Smooth muscle cell (in vitro differentiated cells): ENCODE data around the gene MPP3. TPM values are rescaled to one million over a fixed set of nuclear protein-coding genes. Genes with fewer than 3 reads are reported as not detected.

Experiments used
- DNase-seq: peaks from one replicate; lab custom pipeline; 2025; ENCODE audit not compliant: unreplicated experiment; lab: John Stamatoyannopoulos, UW
- H2AFZ ChIP-seq: fragments of 200-600 bp; sonication (generic); 2 replicates; pipeline ENCODE4 v1.6.0; 2016; ENCODE audit warnings: antibody characterized with exemption, low read depth, mild to moderate bottlenecking
- H3F3A ChIP-seq: fragments of 200-600 bp; sonication (generic); 2 replicates; pipeline ENCODE4 v1.6.0; 2017; ENCODE audit warnings: antibody characterized with exemption, low read depth
- H3K27ac ChIP-seq: fragments of 200-600 bp; sonication (generic); 2 replicates; pipeline ENCODE4 v1.5.1; 2016; ENCODE audit warnings: low read depth, mild to moderate bottlenecking
- H3K27me3 ChIP-seq: fragments of 200-600 bp; sonication (generic); 2 replicates; pipeline ENCODE4 v1.6.1; 2016; ENCODE audit warnings: low read depth, mild to moderate bottlenecking
- H3K36me3 ChIP-seq: fragments of 200-600 bp; sonication (generic); 2 replicates; pipeline ENCODE4 v1.5.1; 2016; ENCODE audit warnings: low read depth
- H3K4me1 ChIP-seq: fragments of 200-600 bp; sonication (generic); 2 replicates; pipeline ENCODE4 v1.5.1; 2016; ENCODE audit warnings: low read depth
- H3K4me2 ChIP-seq: fragments of 200-600 bp; sonication (generic); 2 replicates; pipeline ENCODE4 v1.6.0; 2016; ENCODE audit warnings: mild to moderate bottlenecking
- H3K4me3 ChIP-seq: fragments of 200-600 bp; sonication (generic); 2 replicates; pipeline ENCODE4 v1.5.1; 2016; ENCODE audit warnings: mild to moderate bottlenecking
- H3K79me2 ChIP-seq: fragments of 200-600 bp; sonication (generic); 2 replicates; pipeline ENCODE4 v1.6.0; 2016; ENCODE audit warnings: low read depth, mild to moderate bottlenecking
- H3K9ac ChIP-seq: fragments of 200-600 bp; sonication (generic); 2 replicates; pipeline ENCODE4 v1.6.0; 2016; ENCODE audit warnings: low read depth
- H3K9me3 ChIP-seq: fragments of 200-600 bp; sonication (generic); replicated peaks from 2 replicates; pipeline ENCODE4 v1.5.1; 2016; ENCODE audit warnings: low read depth
- H4K20me1 ChIP-seq: fragments of 200-600 bp; sonication (generic); 2 replicates; pipeline ENCODE4 v1.6.0; 2016; ENCODE audit warnings: low read depth
- WGBS: methylation state at CpG from one replicate; pipeline ENCODE4 v1.1.7; 2016; ENCODE audit warnings: low lambda C conversion rate; 5-methylcytosine and 5-hydroxymethylcytosine counted together
- polyA plus RNA-seq: library from polyadenylated mRNA; unstranded; fragments of >200 nt; fragmentation: Nextera tagmentation; extraction: Ambion mirVana; gene quantifications from 2 replicates; pipeline ENCODE4 v1.2.1, GENCODE V29; 2016
- total RNA-seq: library from RNA; depleted of rRNA; stranded (reverse); fragments of >200 nt; gene quantifications from 2 replicates; pipeline ENCODE4 v1.2.3, GENCODE V29; 2014
- TF ChIP-seq, protein P1 (sequence below): fragments of 200-600 bp; sonication (generic); IDR thresholded peaks from 2 replicates; pipeline ENCODE4 v1.5.1; 2017; ENCODE audit warnings: borderline replicate concordance, mild to moderate bottlenecking, antibody characterized with exemption; ENCODE audit not compliant: insufficient read depth, poor library complexity, severe bottlenecking

MPP3 gene
- total and polyA plus RNA-seq, 2 experiments from 2014 or later: 6.7 to 8.1 TPM

GRCh38 chr17:43812396-43813265, 20.3 kb downstream of the MPP3 start:
- TF ChIP-seq, protein P1, sequence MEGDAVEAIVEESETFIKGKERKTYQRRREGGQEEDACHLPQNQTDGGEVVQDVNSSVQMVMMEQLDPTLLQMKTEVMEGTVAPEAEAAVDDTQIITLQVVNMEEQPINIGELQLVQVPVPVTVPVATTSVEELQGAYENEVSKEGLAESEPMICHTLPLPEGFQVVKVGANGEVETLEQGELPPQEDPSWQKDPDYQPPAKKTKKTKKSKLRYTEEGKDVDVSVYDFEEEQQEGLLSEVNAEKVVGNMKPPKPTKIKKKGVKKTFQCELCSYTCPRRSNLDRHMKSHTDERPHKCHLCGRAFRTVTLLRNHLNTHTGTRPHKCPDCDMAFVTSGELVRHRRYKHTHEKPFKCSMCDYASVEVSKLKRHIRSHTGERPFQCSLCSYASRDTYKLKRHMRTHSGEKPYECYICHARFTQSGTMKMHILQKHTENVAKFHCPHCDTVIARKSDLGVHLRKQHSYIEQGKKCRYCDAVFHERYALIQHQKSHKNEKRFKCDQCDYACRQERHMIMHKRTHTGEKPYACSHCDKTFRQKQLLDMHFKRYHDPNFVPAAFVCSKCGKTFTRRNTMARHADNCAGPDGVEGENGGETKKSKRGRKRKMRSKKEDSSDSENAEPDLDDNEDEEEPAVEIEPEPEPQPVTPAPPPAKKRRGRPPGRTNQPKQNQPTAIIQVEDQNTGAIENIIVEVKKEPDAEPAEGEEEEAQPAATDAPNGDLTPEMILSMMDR: no peak
- no peaks in the 10 kb centered on the region for H3K9me3 ChIP-seq
- H3K4me2 ChIP-seq: no peak overlapping the region
- no peaks in the 10 kb centered on the region for H3K79me2 ChIP-seq
- H2AFZ ChIP-seq: no peak overlapping the region
- no peaks in the 10 kb centered on the region for H3F3A ChIP-seq
- no peaks in the 10 kb centered on the region for H4K20me1 ChIP-seq
- no peaks in the 10 kb centered on the region for H3K36me3 ChIP-seq
- 95% methylated on average over 10 of the region's 10 CpGs for WGBS
- no peak overlapping the region for H3K27ac ChIP-seq
- H3K4me3 ChIP-seq: no peak overlapping the region
- no peak overlapping the region for H3K9ac ChIP-seq
- no peak for DNase-seq
- no peaks in the 10 kb centered on the region for H3K4me1 ChIP-seq
- H3K27me3 ChIP-seq: no peaks in the 10 kb centered on the region

DNA sequence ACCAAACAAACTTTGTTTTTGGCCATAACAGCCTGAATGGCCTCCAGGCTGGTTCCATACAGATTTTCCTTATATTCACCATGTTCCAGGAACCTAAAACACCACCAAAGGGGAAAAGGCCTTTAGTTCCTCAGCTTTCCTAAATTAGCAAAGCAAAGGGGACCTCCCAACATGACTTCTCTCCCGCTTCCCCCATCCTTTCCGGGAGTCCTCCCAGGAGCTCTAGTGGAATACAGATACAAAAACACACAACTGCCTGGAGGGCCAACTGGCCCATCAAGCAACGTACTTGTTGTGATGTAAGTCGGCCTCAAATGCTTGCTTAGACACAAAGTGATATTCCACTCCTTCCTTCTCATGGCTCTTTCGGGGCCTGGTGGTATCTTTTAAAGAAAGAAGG, 22.1 kb downstream of the MPP3 start:
- no peaks in the 10 kb centered on the region for H3K9me3 ChIP-seq
- no peaks in the 10 kb centered on the region for H4K20me1 ChIP-seq
- TF ChIP-seq, protein P1: no peak
- no peak overlapping the region for H3K9ac ChIP-seq
- WGBS: 92% methylated on average over 5 of the region's 5 CpGs
- H3K27ac ChIP-seq: no peak overlapping the region
- H2AFZ ChIP-seq: no peak overlapping the region
- no peak for DNase-seq
- no peaks in the 10 kb centered on the region for H3F3A ChIP-seq
- H3K4me3 ChIP-seq: no peak overlapping the region
- H3K4me2 ChIP-seq: no peak overlapping the region
- H3K4me1 ChIP-seq: no peaks in the 10 kb centered on the region
- H3K27me3 ChIP-seq: no peaks in the 10 kb centered on the region
- no peaks in the 10 kb centered on the region for H3K79me2 ChIP-seq
- no peaks in the 10 kb centered on the region for H3K36me3 ChIP-seq

DNA sequence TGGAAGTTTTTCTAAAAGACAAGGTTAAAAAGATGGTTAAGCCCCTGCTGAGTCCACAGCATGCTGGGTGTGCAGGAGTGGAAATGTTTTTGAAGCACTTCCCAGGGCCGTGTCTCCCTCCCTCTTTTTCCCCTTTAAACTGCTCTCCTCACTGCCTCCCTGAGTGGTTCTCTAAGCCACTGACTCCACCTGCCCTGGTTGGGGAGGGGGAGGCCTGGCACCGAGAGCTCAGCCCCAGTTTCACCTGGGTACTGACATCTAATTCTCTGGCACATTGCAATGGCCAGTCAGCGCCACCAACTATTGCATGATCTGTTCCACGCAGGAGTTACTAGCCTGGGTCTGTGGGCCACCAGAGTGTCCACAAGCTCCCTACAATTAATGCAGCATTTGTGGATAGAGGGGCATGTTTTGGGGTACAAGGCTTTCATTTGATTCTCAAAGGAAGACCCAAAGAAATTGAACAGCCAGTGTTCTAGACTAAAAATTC, 22.7 kb downstream of the MPP3 start:
- H3F3A ChIP-seq: no peaks in the 10 kb centered on the region
- H3K27ac ChIP-seq: no peak overlapping the region
- TF ChIP-seq, protein P1: no peak
- DNase-seq: no peak
- no peak overlapping the region for H2AFZ ChIP-seq
- no peak overlapping the region for H3K9ac ChIP-seq
- no peaks in the 10 kb centered on the region for H4K20me1 ChIP-seq
- no peaks in the 10 kb centered on the region for H3K36me3 ChIP-seq
- H3K79me2 ChIP-seq: no peaks in the 10 kb centered on the region
- no peak overlapping the region for H3K4me3 ChIP-seq
- H3K4me1 ChIP-seq: no peaks in the 10 kb centered on the region
- no peak overlapping the region for H3K4me2 ChIP-seq
- H3K9me3 ChIP-seq: no peaks in the 10 kb centered on the region
- WGBS: 90% methylated on average over 4 of the region's 4 CpGs
- no peaks in the 10 kb centered on the region for H3K27me3 ChIP-seq
